NCI-H345 treated with DMSO at 0.1 percent for 48 hours (cell line): ENCODE results near the gene CIB4.
"Not testable (repeated sequence)": the region's sequence is repeated elsewhere in the genome, so short reads cannot be mapped to it uniquely, and the experiment has no call there.

Experiments
- DNase-seq: peaks from one replicate; lab custom pipeline; 2025; ENCODE audit not compliant: unreplicated experiment; lab: John Stamatoyannopoulos, UW

The CIB4 gene

GRCh38 chr2:26668041-26668440, 26.9 kb upstream of the CIB4 start:
- DNase-seq: no peak

GRCh38 chr2:26666671-26667070, 25.5 kb upstream of the CIB4 start:
- DNase-seq: no peak

GRCh38 chr2:26665296-26665695, 24.1 kb upstream of the CIB4 start:
- DNase-seq: not testable (repeated sequence)

- DNase-seq: no peak
Observed at GRCh38 chr2:26660363-26660962, 19.3 kb upstream of the CIB4 start.

GRCh38 chr2:26658691-26659346, 17.7 kb upstream of the CIB4 start:
- no peak for DNase-seq

- DNase-seq: no peak
Observed at GRCh38 chr2:26657265-26657664, 16.1 kb upstream of the CIB4 start.

GRCh38 chr2:26655611-26656195, 14.5 kb upstream of the CIB4 start:
- no peak for DNase-seq

GRCh38 chr2:26655120-26655519, 14.0 kb upstream of the CIB4 start:
- not testable (repeated sequence) for DNase-seq

- no peak for DNase-seq
Observed at GRCh38 chr2:26654061-26654340, 12.8 kb upstream of the CIB4 start.

GRCh38 chr2:26653207-26654060, 12.3 kb upstream of the CIB4 start:
- DNase-seq: no peak

- DNase-seq: no peak
Observed at GRCh38 chr2:26652361-26653041, 11.3 kb upstream of the CIB4 start.

GRCh38 chr2:26651799-26652198, 10.6 kb upstream of the CIB4 start:
- DNase-seq: no peak

- DNase-seq: no peak
Observed at GRCh38 chr2:26651470-26651771, 10.3 kb upstream of the CIB4 start.

- DNase-seq: no peak
Observed at GRCh38 chr2:26650713-26651469, 9.7 kb upstream of the CIB4 start.

GRCh38 chr2:26649992-26650712, 9.0 kb upstream of the CIB4 start:
- no peak for DNase-seq

GRCh38 chr2:26649322-26649721, 8.2 kb upstream of the CIB4 start:
- DNase-seq: no peak

GRCh38 chr2:26648516-26648915, 7.3 kb upstream of the CIB4 start:
- no peak for DNase-seq

- no peak for DNase-seq
Observed at GRCh38 chr2:26647981-26648380, 6.8 kb upstream of the CIB4 start.

- no peak for DNase-seq
Observed at GRCh38 chr2:26646986-26647672, 6.0 kb upstream of the CIB4 start.

- DNase-seq: no peak
Observed at GRCh38 chr2:26645762-26646161, 4.6 kb upstream of the CIB4 start.
